CD1c-positive myeloid dendritic cell (primary cell): ENCODE measurements around the gene EDN2.
A peak's percentile ranks its signal among the peaks of the same experiment; 100 is the strongest.

Source experiments
- DNase-seq: peaks from one replicate; pipeline ENCODE4 v3.0.0-alpha.2; 2016; ENCODE audit errors: extremely low spot score

Gene EDN2

GRCh38 chr1:41498804-41499203 is 14.3 kb upstream of the EDN2 start:
- DNase-seq, result no peak

- DNase-seq, result no peak
Measured at GRCh38 chr1:41498391-41498790, 13.9 kb upstream of the EDN2 start.

- no peak for DNase-seq
Measured at GRCh38 chr1:41497461-41498030, 13.1 kb upstream of the EDN2 start.

- DNase-seq, result no peak
Measured at GRCh38 chr1:41497056-41497440, 12.6 kb upstream of the EDN2 start.

- DNase-seq, result peak; percentile 75
Measured at GRCh38 chr1:41496080-41497055, 11.9 kb upstream of the EDN2 start.

GRCh38 chr1:41495210-41495948 is 10.9 kb upstream of the EDN2 start:
- peak; percentile 16 for DNase-seq

GRCh38 chr1:41494351-41495209 is 10.1 kb upstream of the EDN2 start:
- DNase-seq, result no peak

- DNase-seq, result no peak
Measured at GRCh38 chr1:41493626-41494350, 9.3 kb upstream of the EDN2 start.

GRCh38 chr1:41493117-41493536 is 8.6 kb upstream of the EDN2 start:
- no peak for DNase-seq

- peak; percentile 30 for DNase-seq
Measured at GRCh38 chr1:41492341-41492848, 7.9 kb upstream of the EDN2 start.

- no peak for DNase-seq
Measured at GRCh38 chr1:41490911-41491310, 6.4 kb upstream of the EDN2 start.

- DNase-seq, result no peak
Measured at GRCh38 chr1:41489561-41489960, 5.1 kb upstream of the EDN2 start.

GRCh38 chr1:41488040-41488951 is 3.8 kb upstream of the EDN2 start:
- no peak for DNase-seq

GRCh38 chr1:41487126-41488039 is 2.9 kb upstream of the EDN2 start:
- DNase-seq, result no peak

GRCh38 chr1:41486371-41487125 is 2.1 kb upstream of the EDN2 start:
- peak; percentile 6 for DNase-seq

GRCh38 chr1:41486053-41486370 is 1.5 kb upstream of the EDN2 start:
- no peak for DNase-seq

GRCh38 chr1:41485605-41486004 is 1.1 kb upstream of the EDN2 start:
- DNase-seq, result no peak

GRCh38 chr1:41483960-41484401 is 502 bp downstream of the EDN2 start:
- no peak for DNase-seq
